OCI-LY1 (cell line): ENCODE results near the gene LENEP.

Experiments used
- H2AFZ ChIP-seq: fragments of 200-600 bp; sonication (generic), shearing (Covaris generic); 2 replicates; pipeline ENCODE4 v1.6.0; 2014; ENCODE audit warnings: antibody characterized with exemption, mild to moderate bottlenecking, low read length
- H3F3A ChIP-seq: fragments of 200-600 bp; sonication (generic), shearing (Covaris generic); 2 replicates; pipeline ENCODE4 v1.6.0; 2014; ENCODE audit warnings: mild to moderate bottlenecking, antibody characterized with exemption, low read length, moderate library complexity; ENCODE audit not compliant: insufficient read depth
- H3K27ac ChIP-seq: fragments of 200-600 bp; sonication (generic); 2 replicates; pipeline ENCODE4 v1.5.1; 2014; ENCODE audit warnings: low read length, mixed run types, mild to moderate bottlenecking, low read depth; ENCODE audit not compliant: poor library complexity, severe bottlenecking
- H3K27me3 ChIP-seq: fragments of 200-600 bp; sonication (generic); 2 replicates; pipeline ENCODE4 v1.6.0; 2014; ENCODE audit warnings: antibody characterized with exemption, mild to moderate bottlenecking, low read length, moderate library complexity; ENCODE audit not compliant: insufficient read depth
- H3K36me3 ChIP-seq: fragments of 200-600 bp; sonication (generic); 2 replicates; pipeline ENCODE4 v1.6.1; 2014; ENCODE audit warnings: mild to moderate bottlenecking, antibody characterized with exemption, low read length, moderate library complexity, mixed read lengths; ENCODE audit not compliant: insufficient read depth
- H3K4me1 ChIP-seq: fragments of 200-600 bp; sonication (generic); 2 replicates; pipeline ENCODE4 v1.5.1; 2014; ENCODE audit warnings: mild to moderate bottlenecking, low read length, moderate library complexity; ENCODE audit not compliant: insufficient read depth, severe bottlenecking
- H3K4me2 ChIP-seq: fragments of 200-600 bp; sonication (generic), shearing (Covaris generic); 2 replicates; pipeline ENCODE4 v1.6.1; 2014; ENCODE audit warnings: low read length
- H3K4me3 ChIP-seq: fragments of 200-600 bp; sonication (generic); 2 replicates; pipeline ENCODE4 v1.5.1; 2014; ENCODE audit warnings: low read length, low read depth, mild to moderate bottlenecking, mixed read lengths; ENCODE audit not compliant: poor library complexity, severe bottlenecking
- H3K79me2 ChIP-seq: fragments of 200-600 bp; shearing (Covaris generic); 2 replicates; pipeline ENCODE4 v1.6.1; 2016; ENCODE audit warnings: mixed run types, low read length, mixed read lengths; ENCODE audit not compliant: insufficient read depth
- H3K9ac ChIP-seq: fragments of 200-600 bp; sonication (generic), shearing (Covaris generic); 2 replicates; pipeline ENCODE4 v1.6.1; 2014; ENCODE audit warnings: mild to moderate bottlenecking, low read length, mixed read lengths
- H3K9me2 ChIP-seq: fragments of 200-600 bp; sonication (generic), shearing (Covaris generic); 2 replicates; pipeline ENCODE4 v1.6.1; 2014; ENCODE audit warnings: low read depth, mild to moderate bottlenecking, low read length, mixed read lengths
- H3K9me3 ChIP-seq: fragments of 200-600 bp; shearing (Covaris generic); 2 replicates; pipeline ENCODE4 v1.6.1; 2014; ENCODE audit warnings: low read length, mixed read lengths
- H4K20me1 ChIP-seq: fragments of 200-600 bp; sonication (generic), shearing (Covaris generic); 2 replicates; pipeline ENCODE4 v1.6.0; 2016; ENCODE audit warnings: mild to moderate bottlenecking, low read length; ENCODE audit not compliant: insufficient read depth
- EZH2 ChIP-seq: fragments of 200-600 bp; sonication (generic), shearing (Covaris generic); IDR thresholded peaks from 2 replicates; pipeline ENCODE4 v1.8.0; 2017; ENCODE audit warnings: borderline replicate concordance, mixed run types, mild to moderate bottlenecking, antibody characterized with exemption, low read length, moderate library complexity, mixed read lengths
- TF ChIP-seq, protein P1 (sequence below): fragments of 200-600 bp; sonication (generic), shearing (Covaris generic); IDR thresholded peaks from 2 replicates; pipeline ENCODE4 v1.5.1; 2017; ENCODE audit warnings: mild to moderate bottlenecking, antibody characterized with exemption, low read length, moderate library complexity, mixed read lengths

LENEP gene

DNA sequence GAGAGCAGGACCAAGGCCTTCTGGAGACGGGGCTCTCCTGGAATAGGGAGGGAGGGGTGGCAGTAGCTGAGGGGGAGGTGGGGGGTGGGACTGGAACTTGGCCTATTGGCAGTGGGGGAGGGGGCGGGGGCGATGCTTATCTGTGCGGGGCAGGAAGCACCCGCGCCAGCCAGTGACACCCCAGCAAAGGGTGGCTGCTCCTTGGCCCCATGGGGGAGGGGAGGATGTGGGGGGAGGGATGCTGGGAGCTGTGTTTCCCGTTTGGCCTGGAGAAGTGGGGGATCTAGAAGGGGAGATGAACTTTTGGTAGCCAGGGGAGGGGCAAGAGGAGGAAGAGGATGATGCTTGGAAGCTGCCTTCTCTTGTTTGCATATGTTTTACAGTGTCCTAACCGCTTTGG is 20.2 kb downstream of the LENEP start:
- H3K9ac ChIP-seq: no peak overlapping the region

GRCh38 chr1:155014709-155015508 is 21.5 kb downstream of the LENEP start:
- no peak overlapping the region for H3K4me2 ChIP-seq
- TF ChIP-seq, protein P1, sequence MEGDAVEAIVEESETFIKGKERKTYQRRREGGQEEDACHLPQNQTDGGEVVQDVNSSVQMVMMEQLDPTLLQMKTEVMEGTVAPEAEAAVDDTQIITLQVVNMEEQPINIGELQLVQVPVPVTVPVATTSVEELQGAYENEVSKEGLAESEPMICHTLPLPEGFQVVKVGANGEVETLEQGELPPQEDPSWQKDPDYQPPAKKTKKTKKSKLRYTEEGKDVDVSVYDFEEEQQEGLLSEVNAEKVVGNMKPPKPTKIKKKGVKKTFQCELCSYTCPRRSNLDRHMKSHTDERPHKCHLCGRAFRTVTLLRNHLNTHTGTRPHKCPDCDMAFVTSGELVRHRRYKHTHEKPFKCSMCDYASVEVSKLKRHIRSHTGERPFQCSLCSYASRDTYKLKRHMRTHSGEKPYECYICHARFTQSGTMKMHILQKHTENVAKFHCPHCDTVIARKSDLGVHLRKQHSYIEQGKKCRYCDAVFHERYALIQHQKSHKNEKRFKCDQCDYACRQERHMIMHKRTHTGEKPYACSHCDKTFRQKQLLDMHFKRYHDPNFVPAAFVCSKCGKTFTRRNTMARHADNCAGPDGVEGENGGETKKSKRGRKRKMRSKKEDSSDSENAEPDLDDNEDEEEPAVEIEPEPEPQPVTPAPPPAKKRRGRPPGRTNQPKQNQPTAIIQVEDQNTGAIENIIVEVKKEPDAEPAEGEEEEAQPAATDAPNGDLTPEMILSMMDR: no peak
- TF ChIP-seq EZH2: no peak
- no peaks in the 10 kb centered on the region for H3F3A ChIP-seq
- H3K9me3 ChIP-seq: no peaks in the 10 kb centered on the region
- H3K27ac ChIP-seq: no peak overlapping the region
- H3K9me2 ChIP-seq: no peaks in the 10 kb centered on the region
- no peaks in the 10 kb centered on the region for H4K20me1 ChIP-seq
- peaks cover 20% of the 10 kb centered on the region for H3K4me1 ChIP-seq
- H3K27me3 ChIP-seq: no peaks in the 10 kb centered on the region
- H3K9ac ChIP-seq: no peak overlapping the region
- no peak overlapping the region for H3K4me3 ChIP-seq
- H2AFZ ChIP-seq: no peak overlapping the region
- no peaks in the 10 kb centered on the region for H3K79me2 ChIP-seq
- peaks cover 4% of the 10 kb centered on the region for H3K36me3 ChIP-seq

More for the DNA sequence above, 20.2 kb downstream of the LENEP start:
- H3K4me1 ChIP-seq: peaks cover 20% of the 10 kb centered on the region
- no peak overlapping the region for H3K27ac ChIP-seq
- H3K36me3 ChIP-seq: peaks cover 4% of the 10 kb centered on the region
- TF ChIP-seq, protein P1: no peak
- TF ChIP-seq EZH2: no peak
- H3K27me3 ChIP-seq: no peaks in the 10 kb centered on the region
- no peaks in the 10 kb centered on the region for H3F3A ChIP-seq
- no peak overlapping the region for H3K4me3 ChIP-seq
- H3K9me3 ChIP-seq: no peaks in the 10 kb centered on the region
- H3K9me2 ChIP-seq: no peaks in the 10 kb centered on the region
- H3K79me2 ChIP-seq: no peaks in the 10 kb centered on the region
- H2AFZ ChIP-seq: no peak overlapping the region
- no peaks in the 10 kb centered on the region for H4K20me1 ChIP-seq
- no peak overlapping the region for H3K4me2 ChIP-seq

GRCh38 chr1:155015527-155016230 is 22.3 kb downstream of the LENEP start:
- Histone ChIP-seq H2AFZ (no peak overlapping the region), H3K4me3 (no peak overlapping the region), H3F3A (no peaks in the 10 kb centered on the region), H3K4me2 (no peak overlapping the region), H3K36me3 (peaks cover 4% of the 10 kb centered on the region), H3K27me3 (no peaks in the 10 kb centered on the region), H3K9me2 (no peaks in the 10 kb centered on the region), H3K4me1 (peaks cover 20% of the 10 kb centered on the region), H3K9ac (no peak overlapping the region), H3K79me2 (no peaks in the 10 kb centered on the region), H4K20me1 (no peaks in the 10 kb centered on the region), H3K9me3 (no peaks in the 10 kb centered on the region), H3K27ac (no peak overlapping the region)
- no peak for TF ChIP-seq EZH2
- TF ChIP-seq, protein P1: no peak
